GM10266 (cell line): Measurements from ENCODE around the gene WWC2.

Experiments used
- DNase-seq: peaks from one replicate; pipeline ENCODE4 v3.0.0; 2012; ENCODE audit errors: extremely low spot score
- CTCF ChIP-seq: IDR thresholded peaks from 2 replicates; pipeline ENCODE4 v1.5.1; 2012; ENCODE audit warnings: mild to moderate bottlenecking, low read depth; ENCODE audit not compliant: control insufficient read depth, insufficient read depth; ENCODE audit errors: missing control alignments

Gene WWC2

GRCh38 chr4:183348706-183349659 lies 249.9 kb downstream of the WWC2 start:
- no peak for TF ChIP-seq CTCF
- DNase-seq, result no peak

GRCh38 chr4:183349673-183350072 lies 250.6 kb downstream of the WWC2 start:
- TF ChIP-seq CTCF, result no peak
- no peak for DNase-seq

GRCh38 chr4:183350317-183351071 lies 251.4 kb downstream of the WWC2 start:
- TF ChIP-seq CTCF, result no peak
- no peak for DNase-seq

- no peak for TF ChIP-seq CTCF
- no peak for DNase-seq
Observed at GRCh38 chr4:183352546-183352945, 253.5 kb downstream of the WWC2 start.

GRCh38 chr4:183353557-183353956 lies 254.5 kb downstream of the WWC2 start:
- DNase-seq, result no peak
- no peak for TF ChIP-seq CTCF

- no peak for DNase-seq
- TF ChIP-seq CTCF, result no peak
Observed at GRCh38 chr4:183354219-183354618, 255.2 kb downstream of the WWC2 start.
